Lower leg skin (tissue), 4 donors: ENCODE data around the gene KATNIP. TPM values are rescaled to one million over a fixed set of nuclear protein-coding genes. Genes with fewer than 3 reads are reported as not detected.

Experiments used
- DNase-seq, 2 donors: peaks; one replicate each; pipeline ENCODE4 v3.0.0-alpha.2; 2019; ENCODE audit warnings: low spot score in 2 of 2
- H3K4me3 ChIP-seq: fragments of 200-600 bp; sonication (generic); 2 replicates; pipeline ENCODE4 v1.5.1; 2017; ENCODE audit warnings: mild to moderate bottlenecking, low read depth; ENCODE audit not compliant: poor library complexity, severe bottlenecking
- CTCF ChIP-seq, 3 donors: fragments of 450-650 bp; IDR thresholded peaks; one replicate each; pipeline ENCODE4 v1.5.1; 2016; ENCODE audit warnings: antibody characterized with exemption in 3 of 3, mild to moderate bottlenecking in 3 of 3, moderate library complexity in 2 of 3
- POLR2A ChIP-seq, 2 donors: fragments of 450-650 bp; IDR thresholded peaks; one replicate each; pipeline ENCODE4 v1.6.1; 2016 to 2017; ENCODE audit warnings: antibody characterized with exemption in 2 of 2, mild to moderate bottlenecking in 1 of 2, moderate library complexity in 1 of 2
- WGBS, 2 donors: methylation state at CpG; one replicate each; pipeline ENCODE4 v1.1.5; 2018; 5-methylcytosine and 5-hydroxymethylcytosine counted together
- intact Hi-C: fragments of 100-400 bp; cut with DNase I; formaldehyde crosslinking; loops from one replicate; pipeline ENCODE4 v1.15.0; 2023; ENCODE audit warnings: low total_unique reads
- total RNA-seq, 4 donors: library from RNA; depleted of rRNA; stranded (reverse); fragments of >200 nt; gene quantifications; one replicate each; pipeline ENCODE4 v1.1.0, GENCODE V29; 2016

KATNIP gene
- total RNA-seq: 10 to 100 TPM; 18.5 to 33.6 (median 25.1) TPM

GRCh38 chr16:27549746-27550581, at the start of gene KATNIP, which contains the start of gene GTF3C1:
TSS of gene KATNIP (plus strand) at chr16:27550144. CDS start at chr16:27550171, 27 bp downstream.
TSS of gene GTF3C1 (minus strand) at chr16:27549913. CDS start at chr16:27549890, 23 bp downstream.
- peak; percentile 100 for DNase-seq
- 0 to 1% methylated on average over 36 to 47 of the region's 59 CpGs for WGBS, 2 donors
- TF ChIP-seq POLR2A (IDR thresholded peaks at IDR 0.05): no peak
- TF ChIP-seq CTCF (IDR thresholded peaks at IDR 0.05): no peak
- intact Hi-C loops: loop anchor here (2.0 kb wide), 1 partner anchor 69 kb away; no protein-coding TSS in a partner anchor
- peak within 1 kb of the TSS; percentile 92 for H3K4me3 ChIP-seq

GRCh38 chr16:27500801-27501200, 49.1 kb upstream of the KATNIP start:
- H3K4me3 ChIP-seq: no peak overlapping the region
- TF ChIP-seq CTCF (IDR thresholded peaks at IDR 0.05) (no peak), POLR2A (IDR thresholded peaks at IDR 0.05) (no peak)
- DNase-seq: no peak
- intact Hi-C loops: no loop called here
- 90 to 94% methylated on average over 3 of the region's 3 CpGs for WGBS, 2 donors

- TF ChIP-seq POLR2A (IDR thresholded peaks at IDR 0.05) (no peak), CTCF (IDR thresholded peaks at IDR 0.05) (no peak)
- WGBS, 2 donors: 60 to 78% methylated on average over 5 of the region's 5 CpGs
- no peak for DNase-seq
- intact Hi-C loops: no loop called here
- no peak overlapping the region for H3K4me3 ChIP-seq
Measured at GRCh38 chr16:27503662-27504061, 46.3 kb upstream of the KATNIP start.

- no peak overlapping the region for H3K4me3 ChIP-seq
- 60 to 66% methylated on average over 13 of the region's 13 CpGs for WGBS, 2 donors
- peak in 1 of 2 donors; percentile 39 for DNase-seq
- no peak for TF ChIP-seq POLR2A (IDR thresholded peaks at IDR 0.05)
- TF ChIP-seq CTCF (IDR thresholded peaks at IDR 0.05): no peak
- intact Hi-C loops: no loop called here
Measured at GRCh38 chr16:27505297-27506236, 44.4 kb upstream of the KATNIP start.

GRCh38 chr16:27506771-27507170, 43.2 kb upstream of the KATNIP start:
- no peak for DNase-seq
- WGBS, 2 donors: 94 to 98% methylated on average over 17 of the region's 17 CpGs
- intact Hi-C loops: no loop called here
- TF ChIP-seq CTCF (IDR thresholded peaks at IDR 0.05) (no peak), POLR2A (IDR thresholded peaks at IDR 0.05) (no peak)
- no peak overlapping the region for H3K4me3 ChIP-seq
